PC-3 (cell line): ENCODE data around the gene CUEDC1. TPM values are rescaled to one million over a fixed set of nuclear protein-coding genes. Genes with fewer than 3 reads are reported as not detected.

ENCODE experiments used
- ATAC-seq: fragments of 200-7000 bp; cut with Tn5 transposase; 2 replicates; pipeline ENCODE4 v1.9.1; 2020; ENCODE audit warnings: mild to moderate bottlenecking, moderate library complexity
- BruUV-seq: library from RNA; stranded (reverse); fragments of 400-500 nt; replicated peaks from 2 replicates; lab custom pipeline; 2021; lab: Mats Ljungman, UMichigan
- CTCF ChIA-PET: fragments of 300-600 bp; sonication (Branson Sonifier 250); formaldehyde crosslinking; loops from one replicate; lab custom pipeline; 2022; ENCODE audit warnings: antibody characterized with exemption; lab: Charles Lee
- POLR2A ChIA-PET: fragments of 300-600 bp; sonication (Branson Sonifier 250); formaldehyde crosslinking; loops from one replicate; lab custom pipeline; 2022; ENCODE audit warnings: antibody characterized with exemption; ENCODE audit not compliant: unreplicated experiment; lab: Charles Lee
- DNase-seq: peaks from one replicate; pipeline ENCODE4 v3.0.0-alpha.2; 2015
- H2AFZ ChIP-seq: fragments of 300-600 bp; sonication (generic); 2 replicates; pipeline ENCODE4 v1.6.0; 2016; ENCODE audit warnings: antibody characterized with exemption, low read length
- H3F3A ChIP-seq: fragments of 300-600 bp; sonication (generic); one replicate; pipeline ENCODE4 v1.6.0; 2017; ENCODE audit warnings: antibody characterized with exemption, low read length, control low read depth, mild to moderate bottlenecking; ENCODE audit not compliant: unreplicated experiment
- H3K27ac ChIP-seq: fragments of 300-600 bp; sonication (generic); 2 replicates; pipeline ENCODE4 v1.5.1; 2016; ENCODE audit warnings: mild to moderate bottlenecking, low read length
- H3K27me3 ChIP-seq: fragments of 300-600 bp; sonication (generic); 2 replicates; pipeline ENCODE4 v1.6.1; 2016; ENCODE audit warnings: low read length, mixed read lengths
- H3K36me3 ChIP-seq: fragments of 300-600 bp; sonication (generic); 2 replicates; pipeline ENCODE4 v1.6.1; 2016; ENCODE audit warnings: low read depth, mixed run types, low read length, mixed read lengths
- H3K4me1 ChIP-seq: fragments of 300-600 bp; sonication (generic); 2 replicates; pipeline ENCODE4 v1.5.1; 2016; ENCODE audit warnings: low read length; ENCODE audit not compliant: insufficient read depth
- H3K4me2 ChIP-seq: fragments of 300-600 bp; sonication (generic); 2 replicates; pipeline ENCODE4 v1.6.0; 2016; ENCODE audit warnings: low read length
- H3K4me3 ChIP-seq: fragments of 300-600 bp; sonication (generic); 2 replicates; pipeline ENCODE4 v1.5.1; 2016; ENCODE audit warnings: mild to moderate bottlenecking, low read length, mixed read lengths
- H3K79me2 ChIP-seq: fragments of 300-600 bp; sonication (generic); 2 replicates; pipeline ENCODE4 v1.6.1; 2017; ENCODE audit warnings: low read length, mixed read lengths
- H3K9ac ChIP-seq: fragments of 300-600 bp; sonication (generic); 2 replicates; pipeline ENCODE4 v1.6.0; 2016; ENCODE audit warnings: mild to moderate bottlenecking, low read length
- H3K9me2 ChIP-seq: fragments of 300-600 bp; sonication (generic); replicated peaks from 2 replicates; pipeline ENCODE4 v1.6.1; 2016; ENCODE audit warnings: mixed run types, low read length, mixed read lengths
- H3K9me3 ChIP-seq: fragments of 300-600 bp; sonication (generic); 2 replicates; pipeline ENCODE4 v1.6.1; 2016; ENCODE audit warnings: low read length, mixed read lengths
- H4K20me1 ChIP-seq: fragments of 300-600 bp; sonication (generic); 2 replicates; pipeline ENCODE4 v1.6.1; 2016; ENCODE audit warnings: low read length, mixed read lengths
- CTCF ChIP-seq: fragments of 300-600 bp; sonication (generic); conservative IDR thresholded peaks from 2 replicates; pipeline ENCODE4 v1.5.1; 2017; ENCODE audit warnings: antibody characterized with exemption, low read depth, mild to moderate bottlenecking, low read length
- EZH2 ChIP-seq: fragments of 300-600 bp; sonication (generic); IDR thresholded peaks from one replicate; pipeline ENCODE4 v1.6.1; 2017; ENCODE audit warnings: antibody characterized with exemption, mild to moderate bottlenecking, low read length; ENCODE audit not compliant: unreplicated experiment
- EZH2phosphoT487 ChIP-seq: fragments of 300-600 bp; sonication (generic); IDR thresholded peaks from 2 replicates; pipeline ENCODE4 v1.6.1; 2018; ENCODE audit warnings: mild to moderate bottlenecking, antibody characterized with exemption, low read length, borderline replicate concordance
- intact Hi-C: fragments of 100-400 bp; cut with micrococcal nuclease; formaldehyde crosslinking; loops from 2 replicates; pipeline ENCODE4 v1.9.0; 2023
- total RNA-seq: library from RNA; depleted of rRNA; stranded (reverse); fragments of >200 nt; gene quantifications from 2 replicates; pipeline ENCODE4 v1.2.3, GENCODE V29; 2014

CUEDC1 gene
- total RNA-seq, 1 experiment from 2014 or later, result 31.6 TPM

- H3K9ac ChIP-seq, result peak overlapping the region; percentile 92
- H3K4me2 ChIP-seq, result peak overlapping the region; percentile 72
- TSS peak; percentile 62 for BruUV-seq
Measured at GRCh38 chr17:57953705-57954396, 1.4 kb downstream of the CUEDC1 start.

GRCh38 chr17:57953219-57953618 is 2.0 kb downstream of the CUEDC1 start:
- intact Hi-C loops, result no loop called here
- Histone ChIP-seq H3K27me3 (no peaks in the 10 kb centered on the region), H3K9me3 (no peaks in the 10 kb centered on the region), H3K79me2 (peaks cover 57% of the 10 kb centered on the region), H3K4me2 (peak overlapping the region; percentile 72), H4K20me1 (no peaks in the 10 kb centered on the region), H3K4me3 (no peak overlapping the region; the same call in 1 of the 2 replicates), H3K36me3 (no peaks in the 10 kb centered on the region), H3F3A (peaks cover 13% of the 10 kb centered on the region), H3K9ac (no peak overlapping the region), H3K9me2 (no peaks in the 10 kb centered on the region), H2AFZ (no peak overlapping the region), H3K4me1 (peaks cover 65% of the 10 kb centered on the region), H3K27ac (no peak overlapping the region)
- DNase-seq (no peak), ATAC-seq (no peak)
- POLR2A ChIA-PET, result interaction anchor here (0.6 kb wide), 1 partner anchor 54 kb away, joined by 3 read pairs; no protein-coding TSS in a partner anchor
- CTCF ChIA-PET, result interaction anchor here (0.6 kb wide), 1 partner anchor 48 kb away, joined by 3 read pairs; no protein-coding TSS in a partner anchor
- TF ChIP-seq EZH2phosphoT487 (no peak), CTCF (no peak), EZH2 (no peak)
- BruUV-seq, result no TSS peak

More at GRCh38 chr17:57953705-57954396, 1.4 kb downstream of the CUEDC1 start:
- intact Hi-C loops, result loop anchor here (1.0 kb wide), 1 partner anchor 79 kb away; no protein-coding TSS in a partner anchor
- ChIA-PET CTCF (interaction anchor here (0.6 to 1.3 kb wide), 6 partner anchors 18 to 62 kb away, joined by 3 to 6 read pairs (median 3); no protein-coding TSS in a partner anchor), POLR2A (interaction anchor here (0.5 to 1.2 kb wide), 11 partner anchors 19 to 1140 kb away, joined by 3 to 12 read pairs (median 5); partner anchors contain the start of gene VEZF1)
- ATAC-seq (no peak), DNase-seq (no peak)
- Histone ChIP-seq H3K9me3 (no peaks in the 10 kb centered on the region), H3K9me2 (no peaks in the 10 kb centered on the region), H3K27ac (peak overlapping the region; percentile 73), H4K20me1 (no peaks in the 10 kb centered on the region), H2AFZ (peak overlapping the region; percentile 66), H3F3A (peaks cover 9% of the 10 kb centered on the region), H3K36me3 (no peaks in the 10 kb centered on the region), H3K79me2 (peaks cover 56% of the 10 kb centered on the region), H3K4me1 (peaks cover 61% of the 10 kb centered on the region), H3K27me3 (no peaks in the 10 kb centered on the region), H3K4me3 (peak overlapping the region; percentile 80)
- TF ChIP-seq EZH2 (no peak), EZH2phosphoT487 (no peak), CTCF (no peak)
